ENCODE measurements around the gene ATP5MG.

DNA sequence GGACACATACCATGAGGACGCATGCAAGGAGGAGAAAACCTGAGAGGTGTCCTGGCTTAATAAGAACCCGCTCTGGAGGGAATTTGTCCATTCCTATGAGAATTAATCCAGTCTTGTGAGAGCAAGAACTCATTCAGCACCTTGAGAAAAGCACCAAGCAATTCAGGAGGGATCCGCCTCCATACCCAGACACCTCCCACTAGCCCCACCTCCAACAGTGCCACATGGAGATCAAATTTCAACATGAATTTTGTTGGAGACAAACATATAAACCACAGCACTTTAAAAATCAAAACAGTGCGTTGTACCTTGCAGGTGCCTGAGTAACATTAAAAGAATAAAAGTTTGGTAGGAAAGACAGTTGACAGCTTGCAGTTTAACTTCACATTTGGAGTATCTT, 30.6 kb upstream of the ATP5MG start:
- TF ChIP-seq, protein P1, sequence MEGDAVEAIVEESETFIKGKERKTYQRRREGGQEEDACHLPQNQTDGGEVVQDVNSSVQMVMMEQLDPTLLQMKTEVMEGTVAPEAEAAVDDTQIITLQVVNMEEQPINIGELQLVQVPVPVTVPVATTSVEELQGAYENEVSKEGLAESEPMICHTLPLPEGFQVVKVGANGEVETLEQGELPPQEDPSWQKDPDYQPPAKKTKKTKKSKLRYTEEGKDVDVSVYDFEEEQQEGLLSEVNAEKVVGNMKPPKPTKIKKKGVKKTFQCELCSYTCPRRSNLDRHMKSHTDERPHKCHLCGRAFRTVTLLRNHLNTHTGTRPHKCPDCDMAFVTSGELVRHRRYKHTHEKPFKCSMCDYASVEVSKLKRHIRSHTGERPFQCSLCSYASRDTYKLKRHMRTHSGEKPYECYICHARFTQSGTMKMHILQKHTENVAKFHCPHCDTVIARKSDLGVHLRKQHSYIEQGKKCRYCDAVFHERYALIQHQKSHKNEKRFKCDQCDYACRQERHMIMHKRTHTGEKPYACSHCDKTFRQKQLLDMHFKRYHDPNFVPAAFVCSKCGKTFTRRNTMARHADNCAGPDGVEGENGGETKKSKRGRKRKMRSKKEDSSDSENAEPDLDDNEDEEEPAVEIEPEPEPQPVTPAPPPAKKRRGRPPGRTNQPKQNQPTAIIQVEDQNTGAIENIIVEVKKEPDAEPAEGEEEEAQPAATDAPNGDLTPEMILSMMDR (conservative IDR thresholded peaks at IDR 0.05; ENCODE audit: low read length): no peak
- no peak for TF ChIP-seq EZH2phosphoT487 (IDR thresholded peaks at IDR 0.05; ENCODE audit: borderline replicate concordance, low read depth, low read length)

Measured in OCI-LY7 (cell line).